Adrenal gland (tissue), 12 donors: ENCODE data around the gene MINPP1. TPM values are rescaled to one million over a fixed set of nuclear protein-coding genes. Genes with fewer than 3 reads are reported as not detected.

ENCODE experiments used
- DNase-seq, 7 donors: peaks; one replicate each; pipeline ENCODE4 v3.0.0-alpha.2; 2019 to 2020
- H3K27ac ChIP-seq, 5 donors: fragments of 200-600 bp; sonication (generic) in 4 of 5; 1 replicate in 3 of 5; 2 replicates in 2 of 5; pipeline versions ENCODE4 v1.5.1 to v1.8.0; 2016 to 2020; ENCODE audit warnings: mild to moderate bottlenecking in 1 of 5
- H3K27me3 ChIP-seq: fragments of 200-600 bp; 2 replicates; pipeline ENCODE4 v1.8.0; 2021
- H3K36me3 ChIP-seq, 2 donors: fragments of 200-600 bp; replicated peaks in 1 of 2; 1 replicate in 1 of 2; 2 replicates in 1 of 2; pipeline versions ENCODE4 v1.5.1 to v1.8.0; 2018 to 2022
- H3K4me1 ChIP-seq, 2 donors: fragments of 200-600 bp; replicated peaks in 1 of 2; 1 replicate in 1 of 2; 2 replicates in 1 of 2; pipeline versions ENCODE4 v1.5.1 to v1.8.0; 2018 to 2021
- H3K4me3 ChIP-seq, 4 donors: fragments of 200-600 bp; sonication (generic) in 3 of 4; one replicate each; pipeline ENCODE4 v1.5.1; 2016 to 2018
- H3K9me3 ChIP-seq, 3 donors: fragments of 200-600 bp; sonication (generic) in 1 of 3; replicated peaks in 1 of 3; 1 replicate in 2 of 3; 2 replicates in 1 of 3; pipeline versions ENCODE4 v1.5.1 to v1.8.0; 2016 to 2021
- CTCF ChIP-seq, 6 experiments: fragments of 450-650 bp in 4 of 6; fragments of 200-600 bp in 2 of 6; sonication (generic) in 1 of 6; IDR thresholded peaks; 1 replicate in 5 of 6; 2 replicates in 1 of 6; pipeline versions ENCODE4 v1.5.1 to v1.8.0; 2016 to 2021; ENCODE audit warnings: antibody characterized with exemption in 6 of 6, mild to moderate bottlenecking in 2 of 6, moderate library complexity in 1 of 6
- POLR2A ChIP-seq, 2 donors: fragments of 450-650 bp; IDR thresholded peaks; one replicate each; pipeline ENCODE4 v1.6.1; 2017; ENCODE audit warnings: antibody characterized with exemption in 2 of 2, mild to moderate bottlenecking in 2 of 2, moderate library complexity in 1 of 2
- WGBS, 4 donors: extraction: QIAGEN DNeasy Blood & Tissue Kit in 2 of 4; methylation state at CpG; one replicate each; pipeline versions ENCODE4 v1.1.5 to v1.1.7; 2013 to 2017; 5-methylcytosine and 5-hydroxymethylcytosine counted together
- intact Hi-C, 2 donors: fragments of 100-400 bp; cut with DNase I; formaldehyde crosslinking; loops; one replicate each; pipeline versions ENCODE4 v1.14.1 to v1.15.0; 2022 to 2023
- polyA plus RNA-seq, 3 donors: library from polyadenylated mRNA; stranded (reverse); fragments of 200-250 nt in 2 of 3; fragments of 350-450 nt in 1 of 3; fragmentation: Illumina TruSeq in 1 of 3; extraction: RNeasy Lipid Tissue Mini Kit (QIAGEN cat#74804) in 1 of 3; gene quantifications; one replicate each; pipeline ENCODE4 v1.2.3, GENCODE V29; 2013 to 2014
- total RNA-seq, 9 donors: library from RNA; depleted of rRNA in 4 of 9; stranded (reverse); fragments of >200 nt in 4 of 9; fragments of 120-200 nt in 1 of 9; fragmentation: NEBNext Ultra II Directional in 1 of 9; extraction: Animal tissue kit (Norgen Biotek cat#: 25700) in 1 of 9; gene quantifications; one replicate each; pipeline versions ENCODE4 v1.1.0 to v1.2.4, GENCODE V29; 2013 to 2023
- donor health status: healthy with polysubstance abuse.
- donor health status: Bipolar disorder and iron deficiency.
- donor health status: DM: yes; HTN: yes; CAD: no.
- donor health status: DM: no; HTN: no; CAD: no.
- donor health status: DM: no; HTN: no; CAD: no.
- donor health status: DM: yes; HTN: yes; CAD: no.

The MINPP1 gene
- total and polyA plus RNA-seq, 12 donors, result 19.4 to 75.8 (median 44.7) TPM

- H3K27ac ChIP-seq, result peak overlapping the region; percentile 5 to 85 (median 65)
- H3K4me1 ChIP-seq, result peaks cover 35 to 64% of the 10 kb centered on the region in 2 donors
- no peaks in the 10 kb centered on the region for H3K36me3 ChIP-seq
- H3K9me3 ChIP-seq, result no peaks in the 10 kb centered on the region
- no peak for TF ChIP-seq CTCF (IDR thresholded peaks at IDR 0.05)
- peak in 1 of 2 donors; percentile 35 for TF ChIP-seq POLR2A (IDR thresholded peaks at IDR 0.05)
- no peak overlapping the region for H3K4me3 ChIP-seq
- no peaks in the 10 kb centered on the region for H3K27me3 ChIP-seq
- DNase-seq, result no peak
- intact Hi-C loops, result no loop called here
- 34 to 59% (median 53%) methylated on average over 3 of the region's 3 CpGs for WGBS, 4 donors
Measured at GRCh38 chr10:87547734-87548311, 43.1 kb downstream of the MINPP1 start.

- DNase-seq, result no peak
- no peaks in the 10 kb centered on the region for H3K36me3 ChIP-seq
- H3K9me3 ChIP-seq, result no peaks in the 10 kb centered on the region
- no peak overlapping the region for H3K4me3 ChIP-seq
- 91 to 94% (median 92%) methylated on average over 2 of the region's 2 CpGs for WGBS, 4 donors
- peak overlapping the region in 1 of 5 donors; percentile 30 for H3K27ac ChIP-seq
- intact Hi-C loops, result no loop called here
- H3K27me3 ChIP-seq, result no peaks in the 10 kb centered on the region
- TF ChIP-seq POLR2A (IDR thresholded peaks at IDR 0.05) (no peak), CTCF (IDR thresholded peaks at IDR 0.05) (no peak)
- peaks cover 17 to 48% of the 10 kb centered on the region in 2 donors for H3K4me1 ChIP-seq
Measured at GRCh38 chr10:87550741-87551140, 46.0 kb downstream of the MINPP1 start.

- TF ChIP-seq CTCF (IDR thresholded peaks at IDR 0.05) (no peak), POLR2A (IDR thresholded peaks at IDR 0.05) (no peak)
- H3K4me3 ChIP-seq, result no peak overlapping the region
- H3K9me3 ChIP-seq, result no peaks in the 10 kb centered on the region
- no peak for DNase-seq
- H3K4me1 ChIP-seq, result peaks cover 12 to 42% of the 10 kb centered on the region in 2 donors
- no peaks in the 10 kb centered on the region for H3K36me3 ChIP-seq
- no peaks in the 10 kb centered on the region for H3K27me3 ChIP-seq
- intact Hi-C loops, result no loop called here
- no peak overlapping the region for H3K27ac ChIP-seq
Measured at GRCh38 chr10:87551326-87551725, 46.6 kb downstream of the MINPP1 start.

GRCh38 chr10:87552248-87552929, 47.7 kb downstream of the MINPP1 start:
- 58 to 77% (median 69%) methylated on average over 2 of the region's 2 CpGs for WGBS, 4 donors
- Histone ChIP-seq H3K27ac (peak overlapping the region in 3 of 5 donors; percentile 4 to 18 (median 15)), H3K9me3 (no peaks in the 10 kb centered on the region), H3K27me3 (no peaks in the 10 kb centered on the region), H3K36me3 (no peaks in the 10 kb centered on the region), H3K4me1 (peaks cover 4 to 32% of the 10 kb centered on the region in 2 donors), H3K4me3 (no peak overlapping the region)
- DNase-seq, result no peak
- intact Hi-C loops, result no loop called here
- TF ChIP-seq CTCF (IDR thresholded peaks at IDR 0.05) (no peak), POLR2A (IDR thresholded peaks at IDR 0.05) (no peak)
